SH-SY5Y (cell line): Measurements from ENCODE around the gene FAM168A.

Experiments used
- GATA2 ChIP-seq: IDR thresholded peaks from 2 replicates; pipeline ENCODE4 v1.6.1; 2011; ENCODE audit warnings: mild to moderate bottlenecking, low read depth, low read length
- GATA3 ChIP-seq: IDR thresholded peaks from 2 replicates; pipeline ENCODE4 v1.6.1; 2011; ENCODE audit warnings: low read depth, mild to moderate bottlenecking, low read length, moderate library complexity

GRCh38 chr11:73539506-73540084, 58.3 kb downstream of the FAM168A start:
- TF ChIP-seq GATA2 (peak; percentile 75), GATA3 (no peak)
